Forelimb muscle (tissue), 1 donor: ENCODE data around the gene USH2A. TPM values are rescaled to one million over a fixed set of nuclear protein-coding genes. Genes with fewer than 3 reads are reported as not detected.

ENCODE experiments used
- DNase-seq: peaks from one replicate; pipeline ENCODE4 v3.0.0-alpha.2; 2013; ENCODE audit warnings: low read depth
- polyA plus RNA-seq: library from polyadenylated mRNA; unstranded; fragments of 120-200 nt; gene quantifications from one replicate; pipeline ENCODE4 v1.2.1, GENCODE V29; 2013; ENCODE audit not compliant: insufficient read length

USH2A gene
- polyA plus RNA-seq, 1 donor: 0.05 TPM

DNA sequence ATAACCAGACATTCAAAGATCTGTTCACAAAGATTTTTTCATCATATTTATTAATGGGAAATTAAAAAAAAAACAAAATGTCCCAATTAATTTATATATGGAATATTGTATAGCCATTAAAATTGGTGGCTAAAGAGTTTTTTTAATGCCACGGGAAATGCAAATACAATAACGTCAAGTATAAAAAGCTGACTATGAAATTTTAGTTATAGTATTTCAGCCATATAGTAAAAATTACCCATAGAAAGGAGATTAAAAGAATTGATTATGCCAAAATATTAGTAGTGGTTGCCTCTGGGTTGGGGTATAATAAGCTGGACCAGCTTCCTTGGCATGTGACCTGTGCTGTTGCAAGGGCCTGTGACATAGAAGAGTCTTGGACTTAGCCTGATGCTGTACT, 777.4 kb downstream of the USH2A start:
- no peak for DNase-seq

DNA sequence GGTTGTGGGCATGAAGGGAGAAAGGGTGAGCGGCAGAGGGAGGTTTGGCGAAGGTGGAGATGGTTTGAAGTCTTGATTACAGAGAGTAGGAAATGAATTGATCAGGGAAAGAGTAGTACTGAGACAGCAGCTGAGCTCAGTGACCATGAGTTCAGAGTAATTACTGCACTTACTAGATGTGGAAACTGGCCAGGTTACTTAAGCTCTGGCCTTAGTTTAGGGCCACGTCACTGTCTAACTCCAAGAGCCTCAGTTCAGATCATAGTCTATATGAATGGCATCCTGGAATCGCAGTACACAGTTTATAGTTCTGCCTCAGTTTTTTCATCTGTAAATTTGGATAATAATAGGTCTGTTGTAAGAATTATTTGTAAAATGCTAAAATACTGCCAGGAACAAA, 778.1 kb downstream of the USH2A start:
- no peak for DNase-seq

DNA sequence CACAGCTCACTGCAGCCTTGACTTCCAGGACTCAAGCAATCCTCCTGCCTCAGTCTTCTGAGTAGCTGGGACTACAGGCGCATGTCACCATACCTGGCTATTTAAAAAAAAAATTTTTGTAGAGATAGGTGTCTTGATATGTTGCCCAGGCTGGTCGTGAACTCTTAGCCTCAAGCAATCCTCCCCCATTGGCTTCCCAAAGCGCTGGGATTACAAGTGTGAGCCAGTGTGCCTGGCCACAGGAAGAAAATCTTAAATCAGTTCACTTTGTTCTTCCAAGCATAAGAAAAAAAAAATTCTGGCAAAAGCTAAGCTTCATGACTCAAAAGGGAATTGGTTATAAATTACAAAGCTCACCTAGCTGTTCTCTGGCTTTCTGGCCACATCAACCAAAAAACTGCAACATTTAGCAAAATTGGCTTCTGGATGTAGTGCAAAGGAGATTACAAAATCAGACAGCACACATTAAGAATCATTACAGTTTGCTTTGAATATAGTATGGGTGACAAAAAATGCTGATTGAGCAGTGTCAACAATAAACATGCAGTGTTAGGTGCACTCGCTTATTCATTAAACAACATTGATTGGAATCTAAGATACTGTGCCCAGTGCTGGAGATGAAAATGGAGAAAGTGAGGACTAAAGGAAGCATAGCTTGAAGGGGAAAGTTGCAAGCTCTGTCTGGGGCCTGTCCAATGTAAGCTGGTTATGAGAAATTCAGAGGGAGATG, 779.5 kb downstream of the USH2A start:
- DNase-seq: no peak

DNA sequence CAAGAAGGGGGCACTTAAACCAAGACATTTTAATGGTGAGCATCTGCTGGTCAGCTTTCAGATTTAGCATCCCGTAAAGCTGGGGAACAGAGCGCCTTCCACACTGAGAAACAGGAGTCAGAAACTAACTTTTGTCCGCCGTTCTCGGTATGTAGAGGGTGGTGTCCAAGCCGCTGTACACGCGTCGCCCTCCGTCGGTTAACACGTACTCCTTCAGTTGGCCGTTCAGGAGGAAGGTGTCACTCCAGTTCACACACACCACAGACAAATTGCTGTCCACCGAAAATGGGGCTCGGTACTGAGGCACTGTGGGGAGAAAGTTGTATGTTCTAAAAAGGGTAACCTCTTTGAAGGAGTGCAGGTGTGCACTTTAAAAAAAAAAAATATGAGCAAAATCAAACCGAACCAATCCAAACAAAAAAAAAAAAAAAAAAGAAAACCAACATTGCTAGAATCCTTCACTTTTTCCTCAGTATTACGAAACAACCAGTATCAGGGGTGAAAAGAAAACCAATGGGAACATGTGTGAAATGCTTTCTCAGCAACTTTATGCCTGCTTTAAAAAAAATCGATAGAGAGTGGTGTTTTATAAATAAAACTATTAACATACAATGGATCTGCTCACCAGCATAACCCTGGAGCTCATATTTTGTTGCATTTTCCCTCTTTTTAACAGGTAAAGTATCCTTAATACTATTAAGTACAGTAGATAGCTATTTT, 782.7 kb downstream of the USH2A start:
- DNase-seq: no peak

DNA sequence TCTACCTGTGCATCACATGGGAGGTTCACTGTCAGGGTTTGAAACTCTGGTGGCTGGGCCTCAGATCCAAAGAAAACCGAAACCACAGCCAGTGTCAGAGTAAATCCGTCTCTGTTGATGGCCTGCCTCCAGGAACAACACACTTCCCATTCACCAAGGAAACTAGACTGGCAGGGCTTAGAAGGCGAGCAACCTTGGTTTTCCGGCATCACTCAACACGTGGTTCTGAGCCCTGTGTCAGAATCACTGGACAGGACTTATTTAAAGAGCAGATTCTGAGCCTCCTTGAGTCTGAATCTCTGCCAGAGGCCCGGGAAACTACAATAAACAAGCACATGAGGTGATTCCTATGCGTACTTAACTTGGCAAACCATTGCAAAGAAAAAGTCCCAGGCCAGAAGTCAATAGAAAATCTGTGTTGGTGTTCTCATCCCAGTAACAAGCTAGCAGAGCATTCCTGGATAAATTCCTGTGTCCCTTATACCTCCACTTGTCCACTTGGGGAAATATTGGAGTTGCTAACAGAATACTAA, 786.1 kb downstream of the USH2A start:
- DNase-seq: peak; percentile 14

DNA sequence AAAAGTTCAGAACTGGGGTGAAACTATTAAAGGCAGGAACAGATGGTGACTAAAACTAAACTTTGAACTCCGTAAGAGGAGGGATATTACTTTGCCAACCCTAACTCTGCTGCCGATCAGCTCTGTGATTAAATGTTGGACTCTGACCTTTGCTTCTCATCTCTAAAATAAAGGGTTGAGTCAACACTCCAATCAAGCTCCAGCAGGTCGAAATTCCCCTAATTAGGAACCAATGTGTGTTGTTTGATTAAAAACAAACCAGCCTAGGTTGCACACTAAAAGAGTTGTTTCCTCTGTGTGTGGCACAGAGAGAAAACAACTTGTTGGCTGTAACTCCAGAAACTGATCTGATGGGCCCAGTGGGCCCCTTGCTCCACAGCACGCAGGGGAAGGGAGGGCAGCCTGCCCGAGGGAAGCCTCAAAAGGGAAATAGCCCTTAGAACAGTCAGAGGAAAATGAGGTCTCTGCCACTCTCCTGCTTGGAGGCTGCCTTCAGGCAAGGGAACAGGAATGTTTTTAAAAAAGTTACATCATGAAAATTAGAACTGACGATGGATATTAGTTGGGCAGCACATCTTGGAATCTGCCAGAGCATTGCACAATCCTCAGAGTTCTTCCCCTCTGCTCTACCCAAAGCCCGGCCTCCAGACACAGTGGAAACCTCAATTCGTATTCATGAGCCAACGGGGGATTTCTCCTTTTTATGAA, 786.8 kb downstream of the USH2A start:
- no peak for DNase-seq

DNA sequence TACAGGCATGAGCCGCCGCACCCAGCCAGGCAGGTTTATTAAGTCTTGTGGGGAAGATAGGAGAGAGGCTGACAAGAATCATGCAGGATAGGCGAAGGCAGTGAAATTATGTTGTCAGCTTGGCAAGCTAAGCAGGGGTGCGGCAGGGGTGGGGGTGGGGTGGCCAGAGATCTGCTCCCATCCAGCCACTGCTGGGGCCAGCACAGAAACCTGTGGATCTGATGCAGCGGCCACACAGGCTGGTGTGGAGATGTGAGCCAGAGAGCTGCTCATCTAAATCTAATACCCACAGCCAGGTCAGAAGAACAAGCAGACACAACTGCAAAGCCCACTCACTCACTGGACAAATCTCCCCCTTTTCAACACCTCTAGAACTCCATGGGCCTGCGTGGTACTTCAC, 787.4 kb downstream of the USH2A start:
- no peak for DNase-seq

DNA sequence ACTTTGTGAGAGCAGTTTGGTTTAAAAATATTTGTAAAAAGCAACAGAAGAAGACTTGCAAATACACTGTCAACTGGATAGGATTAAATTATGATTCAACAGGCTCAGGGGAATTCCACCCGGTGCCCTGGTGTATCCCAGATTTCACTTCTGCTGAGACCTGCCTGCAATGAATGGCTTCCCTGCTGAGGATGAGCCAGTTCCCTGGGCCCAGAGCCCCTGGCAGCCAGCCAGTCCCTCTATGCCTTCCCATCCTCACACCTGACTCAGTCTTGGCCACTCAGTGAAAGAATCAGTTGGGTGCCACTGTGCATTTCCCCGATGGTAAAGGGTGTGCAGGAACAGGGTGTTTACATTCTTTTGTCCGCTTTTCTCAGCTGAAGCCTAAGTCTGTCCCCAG, 791.8 kb downstream of the USH2A start:
- DNase-seq: no peak

DNA sequence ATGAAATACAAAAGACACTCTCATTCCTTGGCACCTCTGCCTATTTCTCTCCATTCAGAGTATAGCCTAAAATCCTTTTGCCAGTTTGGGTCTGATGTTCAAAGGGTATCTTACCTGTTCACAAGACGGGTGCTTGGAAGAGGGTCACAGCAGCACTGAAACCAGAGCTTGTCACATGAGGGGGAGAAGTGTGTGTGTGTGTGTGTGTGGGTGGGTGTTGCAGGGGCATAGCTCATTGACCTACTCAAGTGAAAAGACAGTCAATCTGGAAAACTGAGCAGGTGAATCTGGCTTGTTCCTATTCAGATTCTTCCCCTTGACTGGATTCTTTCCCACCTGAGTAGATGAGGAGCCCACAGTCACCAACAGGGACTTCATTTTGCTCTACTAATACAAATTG, 792.2 kb downstream of the USH2A start:
- no peak for DNase-seq

DNA sequence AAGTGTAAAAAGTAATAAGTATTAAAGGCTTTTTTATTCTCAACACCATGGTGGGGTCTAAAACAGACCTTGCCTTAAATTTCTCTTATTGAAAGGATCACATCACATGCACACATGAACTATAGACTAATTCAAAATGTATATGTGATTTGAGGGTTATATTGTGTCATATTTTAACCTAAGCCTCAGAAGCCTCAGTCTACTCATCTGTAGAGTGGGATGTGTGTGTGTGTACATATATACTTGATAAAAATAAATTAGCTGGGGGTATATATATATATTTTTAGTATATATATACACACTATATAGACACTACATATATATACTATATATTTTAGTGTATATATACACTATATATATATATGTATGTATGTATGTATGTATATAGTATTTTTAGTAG, 797.3 kb downstream of the USH2A start:
- no peak for DNase-seq

DNA sequence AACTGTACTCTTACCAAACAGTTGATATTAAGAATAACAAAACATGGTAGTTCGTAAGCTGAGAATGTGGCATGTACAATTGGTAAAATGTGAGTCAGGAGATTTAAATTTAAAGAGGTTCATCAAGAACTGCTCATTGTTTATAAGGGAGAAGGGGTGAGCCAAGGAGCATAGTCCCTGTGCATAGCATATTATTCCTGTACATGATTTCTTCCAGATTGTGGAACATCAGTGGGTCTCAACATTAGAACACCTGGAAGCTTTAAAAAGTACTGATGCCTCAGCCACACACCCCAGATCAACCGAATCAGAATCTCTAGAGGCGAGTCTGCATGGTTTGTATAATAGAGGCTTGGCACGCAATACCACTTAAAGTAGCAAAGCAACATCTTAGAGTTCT, 800.1 kb downstream of the USH2A start:
- DNase-seq: no peak

DNA sequence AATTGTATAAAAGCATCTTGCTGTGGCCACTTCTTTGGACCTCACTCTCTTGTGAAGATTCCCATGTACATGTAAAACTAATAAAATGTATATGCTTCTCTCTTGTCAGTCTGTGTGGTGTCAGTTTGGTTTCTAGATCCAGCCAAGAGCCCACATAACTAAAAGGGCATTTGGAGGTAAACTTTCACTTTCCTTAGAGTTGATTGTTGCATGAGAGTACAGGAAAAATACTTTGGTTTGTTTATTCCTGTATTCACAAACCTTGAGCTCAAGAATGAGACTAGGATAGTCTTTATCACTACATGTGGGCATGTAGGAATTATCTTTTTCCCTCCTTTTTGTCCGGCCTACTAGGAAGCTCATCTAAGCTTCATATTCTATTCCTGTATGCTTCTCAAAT, 805.3 kb downstream of the USH2A start:
- DNase-seq: no peak

DNA sequence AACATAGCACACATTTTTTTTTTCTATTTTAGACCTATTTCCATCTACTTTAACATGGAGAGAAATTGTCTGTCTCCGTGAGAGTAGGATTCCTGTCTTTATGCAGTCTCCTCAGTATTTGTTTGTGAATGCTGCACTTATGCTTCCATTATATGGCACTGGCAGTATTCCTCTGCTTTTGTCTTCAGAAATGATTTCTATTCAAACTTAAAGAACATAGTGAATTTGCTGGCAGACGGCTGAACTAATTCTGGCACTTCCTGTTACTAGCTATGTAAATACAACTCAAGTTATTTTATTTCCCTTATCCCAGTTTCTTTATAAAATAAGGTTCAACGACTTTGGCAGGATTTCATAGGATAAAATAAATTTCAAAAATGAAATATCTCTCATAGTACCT, 810.9 kb downstream of the USH2A start:
- DNase-seq: no peak

DNA sequence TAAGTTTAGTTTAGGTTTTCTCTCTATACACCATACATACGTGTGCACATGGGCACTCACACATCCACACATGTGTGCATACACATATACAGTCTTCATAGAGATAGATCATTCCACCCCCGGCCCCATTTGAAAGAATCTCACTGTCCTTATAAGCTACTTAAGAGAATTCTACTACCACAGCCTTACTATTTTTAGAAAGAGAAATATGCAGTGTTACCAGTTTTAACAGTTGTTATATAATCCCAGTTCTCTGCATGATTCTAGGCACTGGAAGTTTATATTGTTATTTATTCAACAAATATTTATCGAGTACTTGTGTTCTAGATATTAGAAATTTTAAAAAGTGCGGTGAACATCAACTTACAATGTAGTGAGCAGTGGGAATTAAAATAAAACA, 814.6 kb downstream of the USH2A start:
- no peak for DNase-seq

DNA sequence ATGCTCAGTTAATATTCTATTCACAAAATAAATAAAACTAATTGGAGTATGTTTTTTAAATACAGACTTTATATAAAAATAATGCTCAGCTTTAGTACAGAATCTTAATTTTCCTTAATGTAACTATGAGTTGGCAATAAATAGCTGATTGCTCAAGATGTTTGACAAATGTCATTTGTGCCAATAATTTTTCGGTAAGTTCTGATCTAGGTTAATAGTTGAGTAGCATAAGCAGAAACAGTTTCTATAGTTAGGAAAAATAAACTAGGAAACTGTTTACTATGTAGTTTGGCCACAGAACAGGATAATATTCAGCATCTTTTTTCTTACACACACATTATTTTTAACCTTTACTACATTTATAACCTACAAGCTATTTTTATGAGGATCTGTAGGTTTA, 815.8 kb downstream of the USH2A start:
- no peak for DNase-seq

DNA sequence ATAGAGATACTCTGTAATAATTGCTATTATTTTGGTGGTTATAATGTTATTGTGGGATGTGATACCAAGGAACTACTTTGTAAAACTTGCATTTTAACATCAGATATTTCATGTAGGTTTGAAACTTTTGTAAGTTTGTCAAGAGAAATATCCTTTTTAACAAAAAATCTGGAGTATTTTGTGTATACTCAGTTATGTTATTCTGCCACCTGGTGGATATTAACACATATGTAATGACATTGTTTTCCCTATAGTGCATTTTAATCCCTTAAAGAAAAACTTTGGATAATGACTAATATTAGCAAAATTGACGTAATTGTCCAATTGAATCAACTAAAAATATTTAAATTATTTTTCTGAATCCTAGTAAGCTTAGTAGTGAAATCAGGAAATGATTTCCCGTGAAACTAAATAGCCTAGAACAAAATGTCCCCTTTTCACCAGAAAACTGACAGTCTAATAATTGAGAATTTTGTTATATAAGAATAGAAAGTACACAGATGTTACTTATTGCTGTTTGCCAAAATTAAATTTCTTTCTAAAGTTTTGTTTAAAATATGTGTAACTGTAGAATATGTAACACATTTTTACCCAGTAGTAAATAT, 816.6 kb downstream of the USH2A start:
- DNase-seq: no peak

DNA sequence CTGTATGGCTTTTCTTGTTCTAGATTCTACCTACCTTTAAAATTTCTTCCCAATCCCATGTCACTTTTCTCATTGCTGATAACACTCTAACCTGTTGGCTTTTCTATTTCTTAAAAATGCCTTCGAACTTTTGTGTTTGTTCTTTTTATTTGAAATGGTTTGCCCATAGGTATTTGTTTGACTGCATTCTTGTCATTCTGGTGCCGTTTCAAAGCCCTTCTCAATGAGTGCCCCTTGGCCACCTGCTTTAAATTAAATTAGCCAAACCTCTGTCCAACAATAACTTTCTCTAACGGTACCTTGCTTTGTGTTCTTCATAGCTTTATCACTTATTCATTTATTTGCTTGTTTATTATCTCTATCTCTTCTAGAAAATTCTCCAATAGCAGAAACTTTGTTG, 817.2 kb downstream of the USH2A start:
- no peak for DNase-seq

DNA sequence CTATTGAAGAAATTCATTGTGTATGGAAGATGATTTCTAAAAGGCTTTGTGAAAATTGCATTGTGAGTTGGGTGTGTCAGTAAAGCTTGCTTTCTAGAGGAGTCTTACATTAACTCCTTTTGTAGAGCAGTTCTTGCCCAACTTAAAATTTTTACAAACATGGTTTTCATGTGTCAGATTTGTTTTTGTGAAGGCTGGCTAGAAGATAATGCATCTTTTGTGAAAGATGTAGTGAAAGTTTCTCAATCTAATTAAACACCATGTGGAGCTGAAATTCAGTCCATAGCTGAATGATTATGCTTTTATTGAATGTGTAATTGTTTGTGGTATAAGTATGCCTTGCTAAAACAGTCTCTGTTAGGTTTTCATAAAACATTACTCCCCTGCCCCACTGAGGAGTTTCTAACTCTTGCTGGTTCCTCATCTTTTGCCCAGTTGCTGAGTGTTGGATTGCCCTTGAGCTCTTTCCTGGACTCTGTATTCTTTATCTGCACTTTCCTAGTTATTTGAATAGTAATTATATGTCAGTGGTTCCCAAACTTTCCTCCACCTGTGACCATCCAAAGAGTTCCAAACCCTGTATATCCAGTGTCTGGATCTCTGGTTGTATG, 818.1 kb downstream of the USH2A start:
- no peak for DNase-seq

DNA sequence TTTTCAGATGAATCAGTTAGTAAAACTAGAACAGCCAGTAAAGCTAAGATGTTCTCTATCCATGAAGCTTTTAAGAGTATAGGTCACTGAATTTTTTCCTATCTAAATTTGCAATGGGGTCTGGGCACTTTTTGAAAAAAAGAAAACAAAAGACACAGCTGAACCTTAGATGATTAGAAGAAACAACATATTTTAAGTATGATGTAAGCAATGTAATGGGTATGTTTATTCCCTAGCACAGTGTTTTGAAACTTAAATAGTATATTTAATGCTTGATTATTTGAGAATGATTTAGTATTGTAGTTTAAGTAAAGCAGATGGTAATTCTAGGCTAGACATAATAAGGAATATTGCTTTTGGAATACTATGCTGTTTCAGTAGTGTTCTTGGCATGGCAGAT, 819.9 kb downstream of the USH2A start:
- DNase-seq: no peak

DNA sequence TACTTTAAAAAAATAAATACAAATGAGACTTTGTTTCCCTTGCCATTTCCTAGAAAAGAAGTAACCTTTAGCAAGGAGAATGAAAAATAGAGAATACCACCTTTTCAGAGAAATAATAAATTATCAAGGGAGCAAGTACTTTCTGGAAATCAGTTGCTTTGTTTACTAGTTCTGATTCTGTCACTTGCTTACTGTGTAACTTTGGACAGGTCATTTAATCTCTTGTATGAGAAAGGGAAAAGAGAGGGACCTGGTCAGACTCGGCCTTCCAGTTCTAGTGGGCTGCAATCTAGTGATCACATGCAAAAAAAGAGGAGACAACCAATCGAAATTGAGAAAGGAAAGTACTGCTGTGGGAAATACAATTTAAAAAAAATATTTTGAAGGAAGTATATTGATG, 822.0 kb downstream of the USH2A start:
- no peak for DNase-seq

DNA sequence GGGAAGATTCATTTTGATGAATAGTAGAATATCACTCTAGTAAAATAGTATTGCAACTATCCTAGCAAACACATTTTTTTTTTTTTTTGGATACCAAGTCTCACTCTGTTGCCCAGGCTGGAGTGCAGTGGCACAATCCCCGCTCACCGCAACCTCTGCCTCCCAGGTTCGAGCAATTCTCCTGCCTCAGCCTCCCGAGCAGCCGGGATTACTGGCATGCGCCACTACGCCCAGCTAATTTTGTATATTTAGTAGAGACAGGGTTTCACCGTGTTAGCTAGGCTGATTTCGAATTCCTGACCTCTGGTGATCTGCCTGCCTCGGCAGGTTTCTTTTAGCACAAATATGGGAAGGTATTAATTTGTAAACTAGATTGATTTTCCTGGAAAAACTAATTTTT, 822.4 kb downstream of the USH2A start:
- DNase-seq: no peak

DNA sequence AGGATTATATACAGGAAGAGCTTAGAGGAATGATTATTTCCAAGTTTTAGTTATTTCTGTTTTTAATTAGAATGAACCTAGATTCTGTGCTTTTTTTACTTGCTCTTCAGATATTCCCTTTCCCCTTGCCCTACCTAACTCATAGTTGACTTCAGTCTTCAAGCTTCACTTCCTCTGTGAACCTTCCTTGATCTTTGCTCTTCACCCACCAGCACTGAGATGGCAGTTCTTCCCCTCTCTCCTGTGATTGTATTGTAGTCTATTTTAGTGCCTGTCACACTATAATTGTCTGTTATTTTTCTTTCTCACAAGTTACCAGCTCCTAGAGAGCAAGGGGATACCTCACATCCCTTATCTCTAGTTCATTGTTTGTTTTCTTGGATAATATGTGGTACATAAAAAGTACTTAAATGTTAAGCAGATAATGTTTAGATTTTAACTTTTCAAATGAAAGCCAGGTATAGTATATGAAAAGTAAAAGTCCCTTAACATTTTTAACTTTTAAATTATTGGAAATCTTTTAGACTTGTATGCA, 822.9 kb downstream of the USH2A start:
- no peak for DNase-seq
